Thyroid gland (tissue), 4 donors: ENCODE data around the gene SNX21. TPM values are rescaled to one million over a fixed set of nuclear protein-coding genes. Genes with fewer than 3 reads are reported as not detected.
"Not testable (repeated sequence)": the region's sequence is repeated elsewhere in the genome, so short reads cannot be mapped to it uniquely, and the experiment has no call there.

Experiments used
- DNase-seq, 2 donors: peaks; one replicate each; pipeline ENCODE4 v3.0.0-alpha.2; 2019
- H3K27ac ChIP-seq, 3 donors: fragments of 200-600 bp; sonication (generic); 1 replicate in 2 of 3; 2 replicates in 1 of 3; pipeline ENCODE4 v1.5.1; 2016 to 2019; ENCODE audit warnings: mild to moderate bottlenecking in 1 of 3, moderate library complexity in 1 of 3
- H3K27me3 ChIP-seq: fragments of 200-600 bp; sonication (generic); one replicate; pipeline ENCODE4 v1.5.1; 2019
- H3K36me3 ChIP-seq, 2 donors: fragments of 200-600 bp; sonication (generic); one replicate each; pipeline ENCODE4 v1.5.1; 2016 to 2019
- H3K4me1 ChIP-seq, 2 donors: fragments of 200-600 bp; sonication (generic); one replicate each; pipeline ENCODE4 v1.5.1; 2017 to 2019
- H3K4me3 ChIP-seq, 3 donors: fragments of 200-600 bp; sonication (generic); replicated peaks in 1 of 3; 1 replicate in 2 of 3; 2 replicates in 1 of 3; pipeline ENCODE4 v1.5.1; 2016; ENCODE audit warnings: mild to moderate bottlenecking in 1 of 3
- H3K9me3 ChIP-seq: fragments of 200-600 bp; sonication (generic); one replicate; pipeline ENCODE4 v1.5.1; 2017
- POLR2A ChIP-seq, 2 donors: fragments of 450-650 bp; IDR thresholded peaks; one replicate each; pipeline ENCODE4 v1.6.1; 2017; ENCODE audit warnings: antibody characterized with exemption in 2 of 2, mild to moderate bottlenecking in 2 of 2, moderate library complexity in 1 of 2
- WGBS, 2 donors: methylation state at CpG; one replicate each; pipeline ENCODE4 v1.1.5; 2017; 5-methylcytosine and 5-hydroxymethylcytosine counted together
- intact Hi-C: fragments of 100-400 bp; cut with DNase I; formaldehyde crosslinking; loops from one replicate; pipeline ENCODE4 v1.15.1; 2023
- total RNA-seq, 4 donors: library from RNA; depleted of rRNA; stranded (reverse); fragments of >200 nt; gene quantifications; one replicate each; pipeline ENCODE4 v1.2.3, GENCODE V29; 2016
- TF ChIP-seq, protein P1 (sequence below), 6 experiments: fragments of 200-600 bp in 3 of 6; fragments of 450-650 bp in 3 of 6; sonication (generic) in 3 of 6; IDR thresholded peaks; one replicate each; pipeline ENCODE4 v1.5.1; 2016 to 2019; ENCODE audit warnings: antibody characterized with exemption in 6 of 6, mild to moderate bottlenecking in 2 of 6, inconsistent platforms in 1 of 6, moderate library complexity in 1 of 6

SNX21 gene
- total RNA-seq, 4 donors from 2014 or later: 41.5 to 54.9 (median 48.8) TPM

DNA sequence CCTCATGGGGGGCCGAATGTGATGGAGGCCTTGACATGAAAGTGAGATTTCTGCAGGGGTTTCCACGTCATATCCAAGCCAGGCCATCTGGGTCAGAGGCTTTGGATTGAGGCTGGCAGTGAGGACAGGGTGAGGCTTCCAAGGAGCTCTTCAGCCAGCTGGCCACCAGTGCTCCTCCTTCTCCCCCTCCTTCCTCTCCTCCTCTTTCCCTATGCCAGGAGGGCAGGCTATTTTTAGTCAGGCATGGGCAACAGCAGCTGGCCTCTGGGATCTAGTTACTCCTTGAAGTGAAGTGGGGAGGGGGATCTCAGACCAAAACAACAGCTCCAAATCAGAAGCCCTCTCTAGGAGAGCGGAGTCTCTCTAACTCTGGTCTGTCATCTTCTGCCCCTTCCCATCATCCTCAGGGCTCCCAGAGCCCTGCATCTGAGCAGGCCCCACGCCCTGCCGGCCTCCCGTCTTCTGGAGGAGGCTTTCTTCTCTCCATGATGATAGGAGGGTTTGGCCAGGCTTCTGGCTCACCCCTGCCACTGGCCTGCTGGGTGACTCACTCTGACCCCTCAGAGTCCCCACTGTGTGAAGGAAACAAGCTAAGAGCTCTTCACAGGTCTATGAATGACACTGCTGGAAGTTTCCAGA, 7.1 kb upstream of the SNX21 start:
- 49 to 75% methylated on average over 2 to 6 of the region's 6 CpGs for whole genome bisulfite sequencing, 2 donors

DNA sequence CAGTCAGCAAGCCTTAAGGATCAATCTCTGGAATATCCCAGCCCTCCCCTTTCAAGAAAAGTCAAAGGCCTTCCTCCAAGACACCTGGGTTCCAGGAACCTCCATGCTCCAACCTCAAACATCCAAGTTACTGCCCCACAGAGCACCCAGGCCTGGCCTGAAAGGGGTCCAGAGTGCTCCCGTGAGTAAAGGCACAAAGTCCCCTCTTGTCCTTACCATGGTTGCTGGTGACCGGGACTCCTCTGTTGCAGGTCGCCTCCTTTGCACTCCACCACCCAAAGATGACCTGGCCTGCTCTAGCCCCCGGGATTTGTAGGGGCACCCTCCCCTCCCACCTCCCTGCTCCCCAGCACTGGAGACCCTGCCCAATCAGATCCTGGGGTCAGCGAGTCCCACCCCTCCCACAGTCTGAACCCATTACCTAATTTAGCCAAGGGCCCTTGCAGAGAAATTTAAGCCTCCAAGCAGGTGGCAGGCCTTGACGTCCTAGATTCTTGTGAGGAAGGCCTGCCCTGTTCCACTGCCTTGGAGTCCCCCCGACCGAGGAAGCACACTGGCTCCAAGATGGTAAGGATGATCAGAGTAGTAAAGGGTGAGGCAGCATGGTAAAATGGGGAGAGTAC, 6.5 kb upstream of the SNX21 start, which contains the start of gene TNNC2:
TNNC2 (minus strand) TSS at position 283 of the 623 bp plus-strand sequence; CDS start at position 219, 64 bp downstream.
- Histone ChIP-seq H3K27ac (peak within 1 kb of the TSS; percentile 59 to 83 (median 79)), H3K9me3 (no peaks in the 10 kb centered on the region), H3K27me3 (no peaks in the 10 kb centered on the region), H3K4me3 (no peak within 1 kb of the TSS), H3K36me3 (no peaks in the 10 kb centered on the region), H3K4me1 (peaks cover 22 to 55% of the 10 kb centered on the region in 2 donors)
- no peak for TF ChIP-seq POLR2A (IDR thresholded peaks at IDR 0.05)
- DNase-seq: no peak
- 88 to 91% methylated on average over 8 of the region's 8 CpGs for WGBS, 2 donors
- intact Hi-C loops: no loop called here

More for the DNA sequence above, 7.1 kb upstream of the SNX21 start:
- intact Hi-C loops: no loop called here
- Histone ChIP-seq H3K4me1 (peaks cover 22 to 55% of the 10 kb centered on the region in 2 donors), H3K9me3 (no peaks in the 10 kb centered on the region), H3K27ac (peak overlapping the region; percentile 59 to 83 (median 79)), H3K36me3 (no peaks in the 10 kb centered on the region), H3K27me3 (no peaks in the 10 kb centered on the region), H3K4me3 (no peak overlapping the region)
- DNase-seq: peak; percentile 60 to 68
- TF ChIP-seq POLR2A (IDR thresholded peaks at IDR 0.05): no peak
- TF ChIP-seq, protein P1, sequence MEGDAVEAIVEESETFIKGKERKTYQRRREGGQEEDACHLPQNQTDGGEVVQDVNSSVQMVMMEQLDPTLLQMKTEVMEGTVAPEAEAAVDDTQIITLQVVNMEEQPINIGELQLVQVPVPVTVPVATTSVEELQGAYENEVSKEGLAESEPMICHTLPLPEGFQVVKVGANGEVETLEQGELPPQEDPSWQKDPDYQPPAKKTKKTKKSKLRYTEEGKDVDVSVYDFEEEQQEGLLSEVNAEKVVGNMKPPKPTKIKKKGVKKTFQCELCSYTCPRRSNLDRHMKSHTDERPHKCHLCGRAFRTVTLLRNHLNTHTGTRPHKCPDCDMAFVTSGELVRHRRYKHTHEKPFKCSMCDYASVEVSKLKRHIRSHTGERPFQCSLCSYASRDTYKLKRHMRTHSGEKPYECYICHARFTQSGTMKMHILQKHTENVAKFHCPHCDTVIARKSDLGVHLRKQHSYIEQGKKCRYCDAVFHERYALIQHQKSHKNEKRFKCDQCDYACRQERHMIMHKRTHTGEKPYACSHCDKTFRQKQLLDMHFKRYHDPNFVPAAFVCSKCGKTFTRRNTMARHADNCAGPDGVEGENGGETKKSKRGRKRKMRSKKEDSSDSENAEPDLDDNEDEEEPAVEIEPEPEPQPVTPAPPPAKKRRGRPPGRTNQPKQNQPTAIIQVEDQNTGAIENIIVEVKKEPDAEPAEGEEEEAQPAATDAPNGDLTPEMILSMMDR (IDR thresholded peaks at IDR 0.05): no peak

DNA sequence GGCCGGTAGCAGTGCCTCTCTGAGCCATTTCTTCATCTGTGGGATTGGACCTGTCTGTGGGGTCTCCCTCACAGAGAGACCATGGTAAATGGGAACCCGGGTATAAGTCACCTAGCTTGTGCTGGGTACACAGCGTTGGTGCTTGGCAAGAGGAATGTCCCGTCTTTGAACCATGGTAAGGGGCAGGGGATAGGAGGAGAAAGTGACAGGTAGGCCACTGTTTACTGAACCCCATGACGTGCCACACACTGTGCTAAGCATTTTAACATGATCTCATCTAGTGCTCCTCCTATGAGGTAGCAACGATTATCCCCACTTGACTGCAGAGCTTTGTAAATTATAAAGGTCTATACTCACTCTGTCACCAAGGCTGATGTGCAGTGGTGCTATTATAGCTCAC, 5.9 kb upstream of the SNX21 start:
- Histone ChIP-seq H3K27ac (peak overlapping the region in 2 of 3 donors; percentile 79 to 83), H3K9me3 (no peaks in the 10 kb centered on the region), H3K27me3 (no peaks in the 10 kb centered on the region), H3K4me1 (peaks cover 22 to 54% of the 10 kb centered on the region in 2 donors), H3K36me3 (no peaks in the 10 kb centered on the region), H3K4me3 (no peak overlapping the region)
- intact Hi-C loops: no loop called here
- 83 to 90% methylated on average over 5 to 6 of the region's 6 CpGs for WGBS, 2 donors
- no peak for TF ChIP-seq POLR2A (IDR thresholded peaks at IDR 0.05)
- TF ChIP-seq, protein P1 (IDR thresholded peaks at IDR 0.05): no peak
- no peak for DNase-seq

DNA sequence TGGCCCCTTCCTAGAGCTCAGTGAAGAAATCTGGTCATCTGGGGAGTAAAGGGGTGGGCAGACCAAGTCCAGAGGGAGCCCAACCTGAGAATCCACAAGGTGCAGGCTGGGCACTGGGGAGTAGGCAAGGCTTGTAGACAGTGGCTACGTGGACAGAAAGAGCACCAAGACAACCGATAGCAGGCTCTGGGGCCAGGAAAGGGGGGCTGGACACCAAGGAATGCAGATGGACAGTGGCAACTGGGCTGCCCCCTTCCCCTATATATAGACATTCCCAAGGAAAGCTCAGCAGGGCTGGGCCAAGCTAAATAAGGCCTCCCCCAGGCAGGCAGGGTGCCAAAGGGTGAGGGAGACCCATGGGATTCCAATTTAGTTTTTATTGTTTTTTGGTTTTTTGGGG, 5.0 kb upstream of the SNX21 start:
- intact Hi-C loops: no loop called here
- WGBS, 2 donors: 26 to 44% methylated on average over 2 of the region's 2 CpGs
- no peaks in the 10 kb centered on the region for H3K27me3 ChIP-seq
- H3K27ac ChIP-seq: peak overlapping the region; percentile 47 to 89 (median 80)
- TF ChIP-seq POLR2A (IDR thresholded peaks at IDR 0.05): no peak
- TF ChIP-seq, protein P1 (IDR thresholded peaks at IDR 0.05): no peak
- H3K36me3 ChIP-seq: no peaks in the 10 kb centered on the region
- peak; percentile 37 to 60 for DNase-seq
- H3K4me3 ChIP-seq: no peak overlapping the region
- no peaks in the 10 kb centered on the region for H3K9me3 ChIP-seq
- peaks cover 22 to 50% of the 10 kb centered on the region in 2 donors for H3K4me1 ChIP-seq

DNA sequence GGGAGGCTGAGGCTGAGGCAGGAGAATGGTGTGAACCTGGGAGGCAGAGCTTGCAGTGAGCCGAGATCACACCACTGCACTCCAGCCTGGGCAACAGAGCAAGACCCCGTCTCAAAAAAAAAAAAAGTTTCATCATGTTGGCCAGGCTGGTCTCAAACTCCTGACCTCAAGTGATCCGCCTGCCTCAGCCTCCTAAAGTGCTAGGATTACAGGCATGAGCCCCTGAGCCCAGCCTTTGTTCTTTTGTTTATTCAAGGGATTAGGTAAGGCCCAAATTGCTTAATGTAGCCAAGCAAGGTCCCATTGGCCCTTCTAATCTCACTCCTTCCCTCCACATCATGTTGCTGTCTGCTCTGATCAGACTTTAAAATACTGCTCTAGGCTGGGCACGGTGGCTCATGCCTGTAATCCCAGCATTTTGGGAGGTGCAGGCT, 3.9 kb upstream of the SNX21 start:
- 86 to 95% methylated on average over 4 of the region's 4 CpGs for WGBS, 2 donors

DNA sequence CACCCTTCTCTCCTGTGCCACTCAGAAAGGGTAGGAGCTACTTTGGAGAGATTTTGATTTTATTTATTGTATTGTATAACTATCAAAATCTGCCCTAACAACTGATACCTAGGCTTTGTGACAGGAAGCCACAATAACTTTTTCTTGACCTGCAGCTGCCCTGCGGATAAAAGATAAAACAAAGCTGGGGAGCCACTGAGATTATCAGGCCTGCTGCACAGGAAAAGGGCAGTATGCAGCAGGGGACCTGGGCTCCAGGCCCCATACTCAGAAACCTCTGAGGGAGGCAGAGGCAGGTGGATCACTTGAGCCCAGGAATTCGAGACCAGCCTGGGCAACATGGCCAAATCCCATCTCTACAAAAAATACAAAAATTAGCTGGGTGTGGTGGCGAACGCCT, 980 bp upstream of the SNX21 start:
- peaks cover 11 to 36% of the 10 kb centered on the region in 2 donors for H3K4me1 ChIP-seq
- H3K36me3 ChIP-seq: no peaks in the 10 kb centered on the region
- WGBS, 2 donors: 86 to 88% methylated on average over 4 of the region's 4 CpGs
- H3K9me3 ChIP-seq: no peaks in the 10 kb centered on the region
- peak overlapping the region; percentile 86 to 92 (median 91) for H3K27ac ChIP-seq
- intact Hi-C loops: no loop called here
- no peak for DNase-seq
- no peaks in the 10 kb centered on the region for H3K27me3 ChIP-seq
- TF ChIP-seq POLR2A (IDR thresholded peaks at IDR 0.05): no peak
- TF ChIP-seq, protein P1 (IDR thresholded peaks at IDR 0.05): no peak
- no peak overlapping the region for H3K4me3 ChIP-seq

More for the DNA sequence above, 3.9 kb upstream of the SNX21 start:
- DNase-seq, H3K9me3 ChIP-seq, H3K27me3 ChIP-seq, H3K36me3 ChIP-seq, intact Hi-C loops, H3K4me3 ChIP-seq: not testable (repeated sequence)
- Histone ChIP-seq H3K27ac (peak overlapping the region in 2 of 3 donors; percentile 80 to 89), H3K4me1 (peaks cover 14 to 44% of the 10 kb centered on the region in 2 donors)
